ENCODE data around the gene ARHGEF1.
"Not testable (repeated sequence)": the region's sequence is repeated elsewhere in the genome, so short reads cannot be mapped to it uniquely, and the experiment has no call there.

The ARHGEF1 gene

GRCh38 chr19:41906271-41906670 is 23.3 kb downstream of the ARHGEF1 start:
- no peak for DNase-seq

DNA sequence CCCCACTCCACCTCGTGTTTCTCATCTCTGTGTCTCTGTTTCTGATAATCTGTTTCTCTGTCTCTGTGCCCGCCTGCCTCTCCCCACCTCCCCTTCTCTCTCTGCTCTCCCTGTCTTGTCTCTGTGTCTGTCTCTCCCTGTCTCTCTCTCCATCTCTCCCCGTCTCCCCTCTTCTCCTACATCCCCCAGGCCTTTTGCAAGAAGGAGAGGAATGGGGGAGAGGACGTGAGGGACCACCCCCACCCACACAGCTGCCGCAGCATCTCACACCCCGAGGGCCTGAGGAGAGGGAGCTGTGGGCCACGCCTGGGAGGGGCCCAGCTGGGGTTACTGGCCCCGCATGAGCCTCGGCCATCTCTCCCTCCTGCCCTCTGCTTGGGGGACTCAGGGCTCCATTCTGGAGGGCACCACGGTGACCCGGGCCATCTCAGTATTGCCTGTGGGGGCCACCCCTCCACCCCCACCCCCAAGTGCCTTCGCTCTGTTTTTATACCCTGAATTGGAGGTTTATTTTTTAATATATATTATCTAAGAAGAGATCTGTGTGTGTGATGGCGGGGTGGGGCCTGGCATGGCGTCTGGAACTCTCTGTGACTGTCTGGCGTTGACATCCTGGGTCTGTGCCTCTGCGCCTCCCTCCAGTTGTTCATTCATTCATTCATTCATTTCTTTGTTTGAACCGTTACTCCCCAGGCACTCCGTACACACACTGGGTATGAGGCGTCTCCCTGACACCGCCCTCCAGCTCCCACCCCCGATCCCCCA is 24.1 kb downstream of the ARHGEF1 start:
- no peak for DNase-seq

GRCh38 chr19:41907994-41908615 is 25.1 kb downstream of the ARHGEF1 start:
- no peak for DNase-seq

GRCh38 chr19:41908724-41909464 is 25.9 kb downstream of the ARHGEF1 start:
- DNase-seq: peak; percentile 17

DNA sequence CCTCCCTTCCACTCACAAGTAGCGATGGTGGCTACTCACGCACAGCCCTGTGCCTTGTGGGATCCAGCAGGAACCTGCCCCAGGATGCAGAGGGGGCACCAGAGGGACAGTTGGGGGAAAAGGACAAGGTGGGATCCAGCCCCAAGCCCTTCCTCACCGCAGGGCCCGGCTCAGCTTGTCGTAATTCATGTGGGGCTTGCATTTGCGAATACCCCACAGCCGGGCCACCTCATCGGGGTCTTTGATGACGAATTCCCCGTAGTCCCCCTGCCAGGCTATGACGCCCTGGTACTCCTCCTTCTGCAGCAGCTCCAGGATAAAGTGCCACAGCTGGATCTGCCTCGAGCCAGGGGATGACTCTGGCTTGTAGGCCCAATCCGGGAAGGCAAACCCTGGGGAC is 26.7 kb downstream of the ARHGEF1 start:
- no peak for DNase-seq

DNA sequence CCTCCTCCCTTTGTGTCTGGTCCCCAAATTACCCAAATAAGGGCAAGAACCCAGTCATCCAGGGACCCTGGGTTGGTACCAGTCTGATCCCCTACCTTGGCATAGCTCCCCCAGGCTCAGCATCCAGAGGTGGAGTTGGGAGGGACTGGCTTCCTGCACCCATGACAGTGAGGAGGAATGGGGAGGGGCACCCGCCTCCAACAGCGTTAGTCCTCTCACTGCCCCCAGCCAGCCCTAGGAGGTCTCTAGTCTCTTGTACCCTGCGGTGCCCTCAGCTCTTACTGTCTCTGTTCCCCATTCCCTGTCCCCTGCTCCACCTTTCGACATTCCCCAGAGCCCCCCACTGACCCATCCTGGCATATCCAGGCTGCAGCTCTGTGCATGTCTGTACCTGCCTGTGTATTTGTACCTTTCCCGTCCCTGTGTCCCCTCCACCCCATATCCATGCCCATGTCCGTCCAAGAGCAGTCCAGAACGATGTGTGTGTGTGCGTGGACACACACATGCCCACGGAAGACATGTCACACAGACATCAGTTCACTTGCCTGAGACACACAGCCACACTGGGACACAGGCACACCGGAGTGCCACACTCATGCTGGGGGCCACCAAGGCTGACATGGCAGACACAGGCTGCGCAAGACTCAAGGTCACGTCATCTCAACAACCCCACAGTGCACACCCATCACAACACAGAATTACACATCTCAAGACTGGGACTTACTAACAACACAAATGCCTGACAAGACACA is 27.4 kb downstream of the ARHGEF1 start:
- DNase-seq: peak; percentile 34

DNA sequence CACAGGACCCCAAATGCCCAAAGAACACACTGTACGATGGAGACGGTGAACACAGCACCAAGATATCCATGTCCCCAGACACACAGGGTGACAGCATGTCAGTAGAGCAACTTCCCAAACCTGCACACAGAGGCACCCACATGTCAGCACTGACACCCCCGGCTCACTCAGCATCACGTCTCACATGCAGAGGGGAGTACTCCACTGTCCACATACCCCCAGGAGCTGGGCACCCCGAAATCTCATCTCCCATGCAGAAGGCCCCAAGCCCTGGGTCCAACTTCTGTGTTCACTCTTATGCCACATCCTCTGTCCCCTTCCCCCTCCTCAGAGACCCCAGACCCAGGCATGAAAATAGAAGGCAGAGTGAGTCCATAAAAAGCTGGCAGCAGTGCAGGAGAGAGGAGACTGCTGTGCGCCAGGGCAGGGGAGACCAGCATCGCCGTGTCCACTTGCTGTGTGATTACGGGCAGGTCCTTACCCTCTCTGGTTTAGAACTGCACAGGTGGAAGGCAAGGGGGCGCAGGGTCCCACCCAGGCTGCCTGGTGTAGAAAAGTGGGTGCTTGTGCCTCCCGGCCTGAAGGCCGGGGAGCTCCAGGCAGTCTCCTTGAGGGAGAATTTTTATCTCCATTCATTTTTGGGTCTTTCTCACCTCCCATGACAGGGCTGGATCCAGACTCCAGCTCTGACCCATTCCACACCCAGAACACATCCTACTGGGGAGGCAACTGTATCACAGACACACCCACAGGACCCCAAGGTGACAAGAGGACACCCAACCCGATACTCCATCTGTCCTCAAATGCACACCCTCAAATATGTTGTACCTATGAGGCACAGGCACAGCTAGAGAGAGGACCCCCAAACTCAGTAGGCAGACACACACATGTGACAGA is 28.3 kb downstream of the ARHGEF1 start:
- peak; percentile 41 for DNase-seq

GRCh38 chr19:41911889-41912731 is 29.1 kb downstream of the ARHGEF1 start:
- peak; percentile 37 for DNase-seq

GRCh38 chr19:41912899-41913537 is 30.0 kb downstream of the ARHGEF1 start:
- peak; percentile 56 for DNase-seq

- no peak for DNase-seq
Measured at GRCh38 chr19:41913538-41914423, 30.8 kb downstream of the ARHGEF1 start.

GRCh38 chr19:41914424-41914834 is 31.4 kb downstream of the ARHGEF1 start:
- not testable (repeated sequence) for DNase-seq

GRCh38 chr19:41915021-41915775 is 32.2 kb downstream of the ARHGEF1 start:
- DNase-seq: peak; percentile 45

DNA sequence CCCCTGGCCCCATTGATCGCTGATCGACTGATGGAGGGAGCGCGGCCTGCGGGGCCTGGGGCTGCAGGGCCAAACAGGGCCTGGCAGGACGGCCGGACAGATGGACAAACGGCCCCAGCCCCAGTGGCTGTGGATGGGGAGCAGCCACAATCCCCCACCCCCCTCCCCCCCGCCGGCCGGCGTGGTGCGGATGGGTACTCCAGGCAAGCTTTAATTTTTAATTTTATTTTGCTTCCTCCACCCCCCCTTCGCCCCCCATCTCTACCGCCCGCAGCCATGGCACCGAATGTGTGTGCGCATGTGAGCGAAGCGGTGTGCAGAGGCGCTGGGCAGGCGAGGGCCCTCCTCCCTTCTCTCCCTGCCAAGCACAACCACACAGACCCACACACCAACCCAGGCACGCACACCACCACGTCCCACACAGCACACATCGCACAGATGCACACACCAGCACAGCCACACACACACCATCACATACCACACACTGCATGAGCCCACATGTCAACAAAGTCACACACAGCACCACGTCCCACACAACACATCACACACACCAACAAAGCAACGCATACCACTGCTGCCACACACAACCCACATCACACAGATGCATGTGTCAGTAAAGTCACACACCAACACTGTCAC is 32.9 kb downstream of the ARHGEF1 start:
- DNase-seq: peak; percentile 36

DNA sequence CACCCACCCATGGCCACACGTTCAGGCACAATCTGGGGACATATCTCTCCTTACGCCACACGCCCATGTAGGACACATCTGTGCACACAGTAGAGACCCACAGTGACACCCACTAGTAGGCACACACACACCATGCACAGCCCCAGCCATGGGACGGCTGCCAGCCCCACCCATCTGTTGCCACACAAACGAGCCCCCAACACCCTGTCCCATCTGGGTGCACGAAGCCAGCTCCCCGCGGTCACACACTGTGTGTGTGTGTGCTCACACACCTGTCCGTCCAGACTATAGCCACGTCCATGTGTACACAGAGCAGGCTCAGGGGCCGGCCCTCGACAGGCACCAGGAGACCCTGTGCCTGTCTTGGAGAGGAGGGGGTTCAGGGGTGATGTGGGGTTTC is 34.7 kb downstream of the ARHGEF1 start:
- no peak for DNase-seq

GRCh38 chr19:41918095-41918494 is 35.1 kb downstream of the ARHGEF1 start:
- DNase-seq: no peak

DNA sequence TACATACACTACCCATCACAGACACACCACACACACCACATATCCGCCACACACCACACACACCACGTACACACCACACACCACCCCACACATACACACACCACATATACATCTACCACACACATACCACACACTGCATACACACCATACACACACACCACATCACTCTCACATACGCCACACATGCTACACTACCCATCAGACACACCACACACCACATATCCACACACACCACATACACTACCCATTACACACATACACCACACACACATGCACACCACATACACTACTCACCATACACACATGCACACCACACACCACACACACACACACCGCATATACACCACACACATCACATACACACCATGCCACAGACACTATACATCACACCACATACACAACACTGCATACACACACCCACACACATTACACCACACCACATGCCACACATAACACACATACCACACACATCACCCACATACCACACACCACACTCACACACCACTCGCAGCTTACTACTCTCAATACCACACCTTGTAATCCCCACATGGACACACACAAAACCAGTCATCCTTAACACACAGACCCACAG is 35.8 kb downstream of the ARHGEF1 start:
- no peak for DNase-seq

- DNase-seq: no peak
Measured at GRCh38 chr19:41919948-41920712, 37.1 kb downstream of the ARHGEF1 start.

All from CD4-positive, alpha-beta T cell treated with Interleukin-17A for 4 hours (primary cell).